Measurements from ENCODE around the gene VKORC1L1.

- TF ChIP-seq CTCF (IDR thresholded peaks at IDR 0.05) = no peak
- TF ChIP-seq POLR2A (IDR thresholded peaks at IDR 0.05) = no peak
Observed at GRCh38 chr7:65915921-65916657, 43.2 kb downstream of the VKORC1L1 start.

Data from adrenal gland (tissue), 5 donors.